Activated CD4-positive, CD25-positive, alpha-beta regulatory T cell treated with anti-CD3 and anti-CD28 coated beads, Interleukin-2, amount 50 U/mL, for 24 hours (primary cell): Measurements from ENCODE around the gene THUMPD3.

ENCODE experiments used
- ATAC-seq, 2 donors: fragments of 150-1000 bp; cut with Tn5 transposase; one replicate each; pipeline ENCODE4 v1.10.0; 2021; ENCODE audit warnings: mild to moderate bottlenecking in 1 of 2, moderate library complexity in 1 of 2

THUMPD3 gene, protein sequence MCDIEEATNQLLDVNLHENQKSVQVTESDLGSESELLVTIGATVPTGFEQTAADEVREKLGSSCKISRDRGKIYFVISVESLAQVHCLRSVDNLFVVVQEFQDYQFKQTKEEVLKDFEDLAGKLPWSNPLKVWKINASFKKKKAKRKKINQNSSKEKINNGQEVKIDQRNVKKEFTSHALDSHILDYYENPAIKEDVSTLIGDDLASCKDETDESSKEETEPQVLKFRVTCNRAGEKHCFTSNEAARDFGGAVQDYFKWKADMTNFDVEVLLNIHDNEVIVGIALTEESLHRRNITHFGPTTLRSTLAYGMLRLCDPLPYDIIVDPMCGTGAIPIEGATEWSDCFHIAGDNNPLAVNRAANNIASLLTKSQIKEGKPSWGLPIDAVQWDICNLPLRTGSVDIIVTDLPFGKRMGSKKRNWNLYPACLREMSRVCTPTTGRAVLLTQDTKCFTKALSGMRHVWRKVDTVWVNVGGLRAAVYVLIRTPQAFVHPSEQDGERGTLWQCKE

GRCh38 chr3:9362731-9363530, at the start of gene THUMPD3:
TSS of gene THUMPD3 (plus strand) at chr3:9363054. CDS start at chr3:9365069, 2,015 bp downstream.
- peak; percentile 94 to 96 for ATAC-seq

- no peak for ATAC-seq
Measured at GRCh38 chr3:9314796-9315195, 48.1 kb upstream of the THUMPD3 start.

DNA sequence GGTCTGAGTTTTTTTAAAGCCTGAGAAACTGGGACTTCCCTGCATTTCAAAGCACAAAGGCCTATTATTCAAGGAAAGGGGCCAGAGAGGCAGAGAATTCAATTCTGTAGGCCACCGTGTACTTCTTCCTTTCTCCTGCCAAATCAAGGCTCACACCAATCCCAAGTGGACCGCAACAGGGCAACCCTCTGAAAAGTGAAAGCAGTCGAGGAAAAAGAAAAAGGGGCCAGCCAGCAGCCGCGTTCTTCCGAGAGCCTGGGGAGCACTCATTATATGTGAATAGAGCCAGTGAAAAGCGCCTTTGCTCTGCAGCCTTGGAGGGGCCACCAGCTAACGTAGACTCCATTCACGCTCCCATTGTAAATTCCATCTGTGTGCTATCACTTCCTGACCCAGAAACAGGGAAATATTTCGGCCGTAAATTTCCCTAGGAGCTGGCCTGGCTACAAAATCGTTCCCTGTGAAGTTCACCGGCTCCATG, 45.9 kb upstream of the THUMPD3 start:
- ATAC-seq, result no peak

GRCh38 chr3:9322780-9323179, 40.1 kb upstream of the THUMPD3 start:
- no peak for ATAC-seq

GRCh38 chr3:9324944-9325343, 37.9 kb upstream of the THUMPD3 start:
- ATAC-seq, result no peak

DNA sequence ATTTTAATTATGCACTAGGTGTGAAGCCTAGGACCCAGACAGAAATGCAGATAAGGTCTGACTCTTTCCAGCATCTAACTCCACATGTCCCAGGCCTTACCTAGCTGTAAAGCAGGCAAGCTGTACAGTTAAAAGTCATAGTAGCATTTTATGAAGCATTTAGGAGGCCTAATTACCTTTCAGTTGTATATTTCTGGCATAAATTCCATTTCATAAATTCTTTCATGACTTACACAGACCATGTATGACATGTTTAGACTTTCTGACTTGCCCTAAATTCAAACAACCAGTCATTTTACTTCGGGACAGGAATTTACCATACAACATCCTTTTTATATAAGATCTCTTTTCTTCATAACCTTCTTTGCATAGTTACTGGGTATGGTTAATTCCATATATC, 35.3 kb upstream of the THUMPD3 start:
- ATAC-seq, result no peak

DNA sequence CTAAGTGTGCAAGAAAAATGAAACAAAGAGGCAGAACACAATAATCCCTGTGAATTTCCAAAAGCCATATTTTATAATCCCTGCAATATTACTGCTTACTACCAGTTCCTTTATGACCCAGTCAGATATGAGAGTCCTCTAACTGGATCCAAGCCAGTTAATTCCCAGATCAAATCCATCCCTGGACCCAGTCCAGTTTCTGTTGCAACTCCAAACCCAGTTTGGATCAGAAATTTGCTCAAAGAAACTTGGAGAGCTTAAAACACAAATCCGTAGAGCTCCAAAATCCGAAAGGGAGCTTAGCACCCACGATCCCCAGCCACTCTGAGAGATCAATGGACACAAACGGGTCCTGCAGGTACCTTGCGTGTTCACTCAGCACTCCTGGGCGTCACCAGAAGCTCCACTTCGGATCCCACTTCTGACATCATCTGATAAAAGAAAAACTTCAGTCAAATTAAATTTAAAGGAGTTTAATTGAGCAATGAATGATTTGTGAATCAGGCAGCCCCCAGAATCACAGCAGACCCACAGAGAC, 32.6 kb upstream of the THUMPD3 start:
- no peak for ATAC-seq

GRCh38 chr3:9331171-9331570, 31.7 kb upstream of the THUMPD3 start:
- ATAC-seq, result no peak

DNA sequence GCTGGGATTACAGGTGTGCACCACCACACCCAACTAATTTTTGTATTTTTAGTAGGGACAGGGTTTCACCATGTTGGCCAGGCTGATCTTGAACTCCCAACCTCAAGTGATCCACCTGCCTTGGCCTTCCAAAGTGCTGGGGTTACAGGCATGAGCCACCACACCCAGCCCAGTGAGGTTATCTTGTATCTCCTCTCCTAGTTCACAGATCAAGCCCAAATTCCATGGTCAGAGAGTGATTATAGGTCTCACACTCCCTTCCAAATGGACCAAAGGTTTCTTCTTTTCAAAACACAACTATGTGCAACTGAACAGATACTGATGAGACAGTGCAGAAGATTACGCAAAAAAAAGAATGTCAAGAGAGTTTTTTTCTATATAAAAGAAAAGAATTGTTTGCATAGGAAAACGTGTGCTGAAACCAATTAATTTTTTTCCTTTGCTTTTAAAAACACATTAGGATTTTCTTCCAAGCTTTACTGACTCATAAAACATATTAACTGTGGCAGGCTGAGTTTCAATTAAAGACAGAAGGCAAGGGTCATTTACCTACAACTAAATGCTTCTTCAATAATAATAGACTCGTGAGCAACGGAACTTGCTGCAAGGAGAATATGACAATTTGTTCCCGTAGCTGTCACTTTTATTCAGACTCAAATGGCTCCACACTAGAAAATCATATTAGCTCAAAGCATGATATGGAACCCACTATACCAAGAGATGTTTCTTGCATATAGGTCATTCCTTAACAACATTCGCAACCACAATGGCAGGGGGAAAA, 30.4 kb upstream of the THUMPD3 start:
- ATAC-seq, result no peak

GRCh38 chr3:9339761-9340471, 22.9 kb upstream of the THUMPD3 start:
- no peak for ATAC-seq

DNA sequence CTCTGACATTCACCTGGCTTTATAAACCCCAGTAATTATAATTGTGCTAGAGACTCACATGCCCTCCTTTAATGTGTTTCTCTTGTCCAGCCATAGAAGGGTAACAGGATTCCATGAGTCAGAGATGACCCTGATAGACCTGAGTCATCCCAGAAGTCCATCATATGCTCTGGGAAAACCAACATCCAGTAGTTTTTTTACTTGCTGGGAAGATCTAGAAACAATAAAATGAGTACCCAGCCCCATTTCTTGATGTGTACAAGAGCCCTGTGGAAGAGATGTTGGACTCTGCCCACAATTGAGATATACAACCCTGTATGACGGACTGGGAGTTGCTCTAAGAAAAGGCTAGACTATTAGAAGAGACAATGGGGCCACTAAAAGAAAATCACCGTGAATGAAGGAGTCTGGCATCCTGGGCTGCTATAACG, 22.4 kb upstream of the THUMPD3 start:
- no peak for ATAC-seq

GRCh38 chr3:9342696-9343095, 20.2 kb upstream of the THUMPD3 start:
- no peak for ATAC-seq

- no peak for ATAC-seq
Measured at GRCh38 chr3:9343115-9343514, 19.7 kb upstream of the THUMPD3 start.

- ATAC-seq, result no peak
Measured at GRCh38 chr3:9345041-9345440, 17.8 kb upstream of the THUMPD3 start.

GRCh38 chr3:9346141-9346540, 16.7 kb upstream of the THUMPD3 start:
- no peak for ATAC-seq

DNA sequence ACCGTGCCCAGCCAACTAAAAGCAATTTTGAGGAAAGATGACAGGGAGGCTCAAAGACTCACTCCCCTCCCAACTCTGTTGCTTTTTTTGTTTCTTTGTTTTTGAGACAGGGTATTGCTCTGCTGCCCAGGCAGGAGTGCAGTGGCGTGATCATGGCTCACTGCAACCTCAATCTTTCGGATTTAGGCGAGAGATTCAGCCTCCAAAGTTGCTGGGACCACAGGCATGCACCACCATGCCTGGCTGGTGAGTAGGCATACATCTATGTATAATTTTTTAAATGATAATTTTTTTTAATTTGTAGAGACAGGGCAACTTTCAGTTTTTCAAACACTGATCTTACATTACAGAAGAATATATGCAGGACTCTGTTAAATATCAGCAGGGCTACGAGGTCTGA, 15.8 kb upstream of the THUMPD3 start:
- ATAC-seq, result no peak

GRCh38 chr3:9347887-9348286, 15.0 kb upstream of the THUMPD3 start:
- ATAC-seq, result peak in 1 of 2 donors; percentile 33

DNA sequence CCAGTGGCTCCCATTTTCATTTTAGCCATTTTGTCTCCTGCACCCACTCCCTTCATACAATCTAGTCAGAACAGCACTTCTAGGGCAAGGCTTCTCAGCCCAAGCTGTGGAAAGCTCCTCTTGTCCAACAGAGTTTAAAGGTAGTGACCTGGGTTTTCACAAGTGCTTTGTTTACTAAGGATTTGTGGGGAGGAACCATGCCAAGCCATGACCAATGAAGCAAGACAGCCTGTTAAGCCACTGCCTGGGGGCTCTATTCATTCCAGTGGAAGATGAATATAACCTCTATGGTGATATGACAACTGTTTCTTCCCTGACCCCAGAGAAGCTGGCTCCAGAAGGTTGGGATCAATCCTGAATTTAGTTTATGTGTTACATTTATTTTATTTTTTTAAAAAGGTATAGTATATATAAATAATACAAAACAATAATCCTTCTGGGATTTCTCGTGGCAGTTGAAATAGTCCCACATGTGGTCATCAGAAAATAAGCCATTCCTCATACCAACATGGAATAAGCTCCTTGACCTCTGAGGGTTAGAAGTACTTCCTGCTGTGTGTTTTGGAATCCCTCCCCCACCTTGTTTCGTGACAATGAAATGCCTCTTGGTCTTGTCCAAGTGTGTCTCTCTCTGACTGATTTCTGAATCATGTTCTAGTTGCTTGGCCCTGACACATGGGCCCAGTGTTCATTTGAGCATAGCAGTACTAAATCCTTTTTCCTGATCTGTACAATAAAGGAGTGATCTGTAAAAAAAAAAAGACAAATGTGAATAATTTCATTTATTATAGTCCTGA, 13.3 kb upstream of the THUMPD3 start:
- no peak for ATAC-seq

- no peak for ATAC-seq
Measured at GRCh38 chr3:9351709-9352126, 11.1 kb upstream of the THUMPD3 start.

- ATAC-seq, result no peak
Measured at GRCh38 chr3:9352917-9353752, 9.7 kb upstream of the THUMPD3 start.
